AG10803 (cell line): ENCODE measurements around the gene POSTN.

ENCODE experiments used
- DNase-seq: peaks from one replicate; pipeline ENCODE4 v3.0.0; 2010; ENCODE audit warnings: low read depth
- H3K4me3 ChIP-seq: 2 replicates; pipeline ENCODE4 v1.5.1; 2011; ENCODE audit warnings: mild to moderate bottlenecking, low read length, control low read depth
- TF ChIP-seq, protein P1 (sequence below): conservative IDR thresholded peaks from 2 replicates; pipeline ENCODE4 v1.5.1; 2011; ENCODE audit warnings: mild to moderate bottlenecking, low read length, control low read depth, inconsistent platforms

Gene POSTN, protein sequence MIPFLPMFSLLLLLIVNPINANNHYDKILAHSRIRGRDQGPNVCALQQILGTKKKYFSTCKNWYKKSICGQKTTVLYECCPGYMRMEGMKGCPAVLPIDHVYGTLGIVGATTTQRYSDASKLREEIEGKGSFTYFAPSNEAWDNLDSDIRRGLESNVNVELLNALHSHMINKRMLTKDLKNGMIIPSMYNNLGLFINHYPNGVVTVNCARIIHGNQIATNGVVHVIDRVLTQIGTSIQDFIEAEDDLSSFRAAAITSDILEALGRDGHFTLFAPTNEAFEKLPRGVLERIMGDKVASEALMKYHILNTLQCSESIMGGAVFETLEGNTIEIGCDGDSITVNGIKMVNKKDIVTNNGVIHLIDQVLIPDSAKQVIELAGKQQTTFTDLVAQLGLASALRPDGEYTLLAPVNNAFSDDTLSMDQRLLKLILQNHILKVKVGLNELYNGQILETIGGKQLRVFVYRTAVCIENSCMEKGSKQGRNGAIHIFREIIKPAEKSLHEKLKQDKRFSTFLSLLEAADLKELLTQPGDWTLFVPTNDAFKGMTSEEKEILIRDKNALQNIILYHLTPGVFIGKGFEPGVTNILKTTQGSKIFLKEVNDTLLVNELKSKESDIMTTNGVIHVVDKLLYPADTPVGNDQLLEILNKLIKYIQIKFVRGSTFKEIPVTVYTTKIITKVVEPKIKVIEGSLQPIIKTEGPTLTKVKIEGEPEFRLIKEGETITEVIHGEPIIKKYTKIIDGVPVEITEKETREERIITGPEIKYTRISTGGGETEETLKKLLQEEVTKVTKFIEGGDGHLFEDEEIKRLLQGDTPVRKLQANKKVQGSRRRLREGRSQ

GRCh38 chr13:37598597-37598996 lies at the start of gene POSTN:
TSS of gene POSTN (minus strand) at chr13:37598768. CDS start at chr13:37598726, 42 bp downstream.
- TF ChIP-seq, protein P1, sequence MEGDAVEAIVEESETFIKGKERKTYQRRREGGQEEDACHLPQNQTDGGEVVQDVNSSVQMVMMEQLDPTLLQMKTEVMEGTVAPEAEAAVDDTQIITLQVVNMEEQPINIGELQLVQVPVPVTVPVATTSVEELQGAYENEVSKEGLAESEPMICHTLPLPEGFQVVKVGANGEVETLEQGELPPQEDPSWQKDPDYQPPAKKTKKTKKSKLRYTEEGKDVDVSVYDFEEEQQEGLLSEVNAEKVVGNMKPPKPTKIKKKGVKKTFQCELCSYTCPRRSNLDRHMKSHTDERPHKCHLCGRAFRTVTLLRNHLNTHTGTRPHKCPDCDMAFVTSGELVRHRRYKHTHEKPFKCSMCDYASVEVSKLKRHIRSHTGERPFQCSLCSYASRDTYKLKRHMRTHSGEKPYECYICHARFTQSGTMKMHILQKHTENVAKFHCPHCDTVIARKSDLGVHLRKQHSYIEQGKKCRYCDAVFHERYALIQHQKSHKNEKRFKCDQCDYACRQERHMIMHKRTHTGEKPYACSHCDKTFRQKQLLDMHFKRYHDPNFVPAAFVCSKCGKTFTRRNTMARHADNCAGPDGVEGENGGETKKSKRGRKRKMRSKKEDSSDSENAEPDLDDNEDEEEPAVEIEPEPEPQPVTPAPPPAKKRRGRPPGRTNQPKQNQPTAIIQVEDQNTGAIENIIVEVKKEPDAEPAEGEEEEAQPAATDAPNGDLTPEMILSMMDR = no peak
- DNase-seq = no peak
- H3K4me3 ChIP-seq = peak within 1 kb of the TSS; percentile 28

DNA sequence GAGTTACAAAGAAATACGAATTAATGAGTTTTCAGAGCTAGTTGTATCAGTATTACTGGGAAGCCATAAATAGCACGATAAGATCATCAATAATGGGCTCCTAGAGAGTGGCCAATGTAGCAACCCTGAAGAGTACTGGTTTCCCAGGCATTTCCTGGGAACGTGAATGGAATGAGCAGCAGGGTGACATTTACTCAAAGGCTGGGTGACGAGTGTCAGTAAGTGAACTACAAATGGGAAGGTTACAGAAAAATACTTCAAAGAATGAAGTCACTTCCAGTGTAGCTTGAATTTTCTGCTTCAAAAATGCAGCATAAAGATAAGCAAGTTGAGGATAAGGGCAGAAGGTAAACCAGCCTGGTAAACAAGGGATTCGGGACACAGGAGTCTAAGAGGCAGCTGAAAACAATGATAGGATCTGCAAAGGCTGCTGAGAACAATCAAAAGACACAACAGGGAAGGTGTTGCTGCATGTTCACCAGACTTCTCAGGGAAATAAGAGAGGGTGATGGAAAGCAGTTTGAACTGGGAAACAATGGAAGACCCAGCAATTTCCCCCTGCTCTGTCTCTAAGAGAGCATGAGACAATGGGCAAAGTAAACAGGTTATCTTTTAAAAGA lies 48.6 kb upstream of the POSTN start:
- DNase-seq = no peak
- H3K4me3 ChIP-seq = no peak overlapping the region
- TF ChIP-seq, protein P1 = no peak

GRCh38 chr13:37646531-37646930 lies 48.0 kb upstream of the POSTN start:
- no peak for DNase-seq
- no peak overlapping the region for H3K4me3 ChIP-seq
- TF ChIP-seq, protein P1 = no peak

- DNase-seq = no peak
- TF ChIP-seq, protein P1 = no peak
These were observed 46.7 kb upstream of the POSTN start for GRCh38 chr13:37645181-37645740.

GRCh38 chr13:37641391-37641790 lies 42.8 kb upstream of the POSTN start:
- DNase-seq = no peak
- TF ChIP-seq, protein P1 = no peak
- no peak overlapping the region for H3K4me3 ChIP-seq

More at GRCh38 chr13:37645181-37645740, 46.7 kb upstream of the POSTN start:
- no peak overlapping the region for H3K4me3 ChIP-seq

DNA sequence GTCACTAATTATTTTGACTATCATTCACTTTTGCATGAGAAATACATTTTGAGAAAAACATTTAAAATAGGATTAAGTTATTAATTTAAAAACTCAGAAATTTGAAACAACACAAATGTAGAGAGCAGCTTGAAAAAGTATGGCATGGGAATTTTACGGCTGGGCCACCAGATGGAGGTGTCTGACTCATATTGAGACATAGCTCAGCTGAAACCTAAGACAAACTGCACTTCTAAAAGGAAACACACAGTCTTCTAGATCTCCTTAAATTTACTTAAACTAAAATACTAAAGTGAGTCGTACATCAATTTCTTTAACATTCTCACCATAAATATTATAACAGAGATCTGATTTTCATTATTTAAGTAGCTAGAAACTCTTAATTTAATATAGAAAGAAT lies 41.9 kb upstream of the POSTN start:
- TF ChIP-seq, protein P1 = peak; percentile 88
- DNase-seq = peak; percentile 81
- no peak overlapping the region for H3K4me3 ChIP-seq
